GM19395 (cell line): ENCODE measurements around the gene PANK4.
"Not testable (repeated sequence)": the region's sequence is repeated elsewhere in the genome, so short reads cannot be mapped to it uniquely, and the experiment has no call there.

ENCODE experiments used
- ATAC-seq: cut with Tn5 transposase; IDR thresholded peaks from one replicate; pipeline ENCODE4 v1.9.1; 2021; ENCODE audit warnings: mild to moderate bottlenecking, moderate library complexity; ENCODE audit not compliant: unreplicated experiment

Gene PANK4

GRCh38 chr1:2466958-2467554 is 59.3 kb downstream of the PANK4 start:
- ATAC-seq, result no peak

DNA sequence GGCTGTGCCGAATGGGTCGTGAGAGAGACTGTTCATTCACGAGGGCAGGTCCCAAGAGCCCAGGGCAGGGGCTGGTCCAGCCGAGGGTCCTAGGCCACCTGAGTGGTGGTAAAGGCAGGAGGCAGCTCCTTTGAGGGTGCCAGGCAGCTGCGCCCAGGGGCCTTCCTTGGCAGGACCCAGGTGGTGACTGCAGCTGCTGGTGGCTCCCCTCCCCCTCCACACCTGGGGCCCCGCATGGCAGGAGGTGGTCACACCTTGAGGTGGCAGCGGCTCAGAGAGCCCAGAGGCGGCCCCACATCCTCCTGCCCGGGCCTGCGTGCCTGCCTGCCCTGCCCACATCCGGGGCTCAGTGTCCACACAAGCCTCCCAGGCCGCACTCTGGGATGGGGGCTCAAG is 60.1 kb downstream of the PANK4 start:
- ATAC-seq, result no peak

DNA sequence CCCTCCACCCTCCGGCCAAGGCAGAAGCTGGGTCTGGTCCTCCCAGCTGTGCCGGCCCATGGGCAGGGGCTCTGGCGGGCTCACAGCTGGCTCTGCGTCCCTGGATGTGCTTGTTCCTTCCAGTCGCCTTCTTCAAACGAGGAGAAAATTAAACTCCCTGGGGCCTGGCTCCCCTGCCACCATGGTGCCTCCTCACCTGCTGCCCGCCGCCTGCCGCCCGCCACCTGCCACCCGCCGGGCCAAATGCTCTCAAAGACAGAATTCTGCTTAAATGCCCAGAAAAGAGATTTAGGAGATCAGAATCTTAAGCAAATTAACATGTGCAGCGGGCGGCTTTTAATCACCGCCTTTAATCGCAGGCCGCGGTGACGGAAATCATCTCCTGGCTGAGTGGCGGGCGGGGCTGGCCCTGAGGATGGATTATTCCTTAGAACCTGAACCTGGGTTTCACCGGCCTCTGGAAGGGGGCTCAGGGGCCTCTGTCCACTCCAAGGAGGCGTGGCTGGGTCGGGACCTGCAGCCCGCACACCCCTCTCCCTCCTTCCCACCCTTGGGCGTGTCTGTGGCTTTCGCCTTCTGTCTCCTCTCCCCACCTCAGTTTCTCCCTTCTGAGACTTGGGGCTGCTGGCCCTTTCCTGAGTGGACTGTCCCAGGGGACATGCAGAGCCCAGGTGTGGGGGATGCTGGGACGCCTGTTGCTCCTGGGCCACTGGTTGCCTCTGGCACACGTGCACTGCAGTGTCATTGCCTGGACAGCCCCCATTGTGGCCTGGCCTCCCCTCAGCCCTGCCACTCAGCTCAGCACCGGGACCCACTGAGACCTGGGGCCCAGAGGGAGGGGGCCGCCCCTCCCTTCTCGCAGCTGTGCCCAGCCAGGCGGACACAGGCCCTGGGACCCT is 60.8 kb downstream of the PANK4 start:
- ATAC-seq, result no peak

DNA sequence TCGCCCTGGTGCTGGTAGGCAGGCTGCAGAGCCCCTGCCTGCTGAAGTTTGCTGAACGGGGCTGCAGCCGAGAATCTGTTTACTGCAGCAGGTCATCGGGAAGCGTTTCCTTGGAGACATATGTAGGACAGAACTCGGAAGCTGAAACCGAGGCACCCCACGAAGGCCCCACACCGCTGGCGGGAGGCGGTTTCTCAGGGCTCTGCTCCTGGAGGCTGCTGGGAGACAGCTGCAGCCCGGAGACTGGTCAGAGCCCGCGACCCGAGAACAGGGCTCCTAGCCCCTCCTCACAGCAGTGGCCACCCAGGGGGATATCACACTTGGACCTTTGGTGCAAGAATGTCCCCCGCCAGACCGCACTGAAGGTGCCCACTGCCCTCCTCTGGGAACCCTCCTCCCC is 63.0 kb downstream of the PANK4 start:
- ATAC-seq, result no peak

GRCh38 chr1:2462819-2463218 is 63.6 kb downstream of the PANK4 start:
- ATAC-seq, result no peak

GRCh38 chr1:2460996-2461751 is 65.2 kb downstream of the PANK4 start:
- no peak for ATAC-seq

GRCh38 chr1:2460203-2460602 is 66.2 kb downstream of the PANK4 start:
- ATAC-seq, result no peak

DNA sequence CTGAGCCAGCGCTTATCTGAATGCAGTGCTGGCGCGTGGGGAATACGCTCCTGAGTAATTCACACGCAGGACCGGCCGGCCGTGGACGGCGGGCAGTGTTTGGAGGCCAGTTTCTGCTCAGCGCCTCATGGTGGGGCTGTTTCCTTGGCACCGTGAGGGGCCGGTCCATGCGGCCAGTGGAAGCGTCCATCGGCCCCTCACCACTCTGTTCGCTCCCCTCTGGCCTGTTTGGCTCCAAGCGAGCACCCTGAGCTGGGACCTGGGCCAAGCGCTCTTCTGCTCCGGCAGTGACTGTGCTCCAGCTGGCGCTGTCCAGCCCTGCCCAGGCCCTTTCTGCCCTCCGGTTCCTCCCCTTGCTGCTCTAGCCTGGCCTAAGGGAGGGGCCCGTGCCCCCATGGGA is 66.6 kb downstream of the PANK4 start:
- no peak for ATAC-seq

GRCh38 chr1:2459102-2459753 is 67.2 kb downstream of the PANK4 start:
- ATAC-seq, result not testable (repeated sequence)

DNA sequence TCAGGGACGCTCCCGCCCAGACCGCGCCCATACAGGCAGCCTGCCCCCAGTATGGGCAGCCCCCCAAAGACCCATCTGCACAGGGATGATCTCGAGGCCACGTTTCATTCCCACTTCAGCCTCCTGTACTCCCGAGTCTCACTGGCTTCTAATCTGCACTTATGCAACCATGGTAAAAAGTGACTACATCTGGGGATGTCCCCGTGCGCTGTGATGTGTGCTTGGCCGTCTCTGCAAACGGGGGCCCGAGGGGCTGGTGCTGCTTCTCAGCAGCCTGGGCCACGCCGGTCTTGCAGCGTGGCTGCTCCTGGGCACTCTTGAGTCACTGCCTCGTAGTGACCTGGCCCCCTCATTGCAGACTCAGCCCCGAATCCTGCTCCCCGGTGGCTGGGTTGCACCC is 67.7 kb downstream of the PANK4 start:
- no peak for ATAC-seq
